ENCODE results near the gene IL17RD. TPM values are rescaled to one million over a fixed set of nuclear protein-coding genes. Genes with fewer than 3 reads are reported as not detected.
A peak's percentile ranks its signal among the peaks of the same experiment; 100 is the strongest.

IL17RD gene
- polyA plus RNA-seq, 2 of the 4 experiments (the other 2 are of a cell fraction): 0.89 to 1.4 TPM

DNA sequence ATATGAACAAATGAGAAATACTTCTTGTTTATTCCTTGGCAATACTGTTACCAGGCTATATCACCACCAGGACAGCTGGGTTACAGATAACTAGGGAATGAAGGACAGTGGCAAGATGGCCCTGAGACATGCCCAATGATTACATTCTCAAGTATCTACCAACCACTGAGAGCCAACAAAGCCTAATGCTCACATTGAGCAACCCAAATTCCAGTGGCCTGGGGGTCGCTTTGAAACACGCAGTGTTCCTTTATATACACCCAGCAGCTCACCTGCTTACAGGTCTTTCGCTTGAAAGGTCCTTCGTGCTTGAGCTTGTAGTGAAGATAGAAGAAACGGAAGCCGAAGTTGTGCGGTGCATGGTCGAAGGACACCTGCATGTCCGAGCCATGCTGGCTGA is 59.6 kb downstream of the IL17RD start (continued):
- TF ChIP-seq, protein P1, sequence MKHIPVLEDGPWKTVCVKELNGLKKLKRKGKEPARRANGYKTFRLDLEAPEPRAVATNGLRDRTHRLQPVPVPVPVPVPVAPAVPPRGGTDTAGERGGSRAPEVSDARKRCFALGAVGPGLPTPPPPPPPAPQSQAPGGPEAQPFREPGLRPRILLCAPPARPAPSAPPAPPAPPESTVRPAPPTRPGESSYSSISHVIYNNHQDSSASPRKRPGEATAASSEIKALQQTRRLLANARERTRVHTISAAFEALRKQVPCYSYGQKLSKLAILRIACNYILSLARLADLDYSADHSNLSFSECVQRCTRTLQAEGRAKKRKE (CRISPR knock-in tag; IDR thresholded peaks at IDR 0.05; ENCODE audit: low read depth): no peak

DNA sequence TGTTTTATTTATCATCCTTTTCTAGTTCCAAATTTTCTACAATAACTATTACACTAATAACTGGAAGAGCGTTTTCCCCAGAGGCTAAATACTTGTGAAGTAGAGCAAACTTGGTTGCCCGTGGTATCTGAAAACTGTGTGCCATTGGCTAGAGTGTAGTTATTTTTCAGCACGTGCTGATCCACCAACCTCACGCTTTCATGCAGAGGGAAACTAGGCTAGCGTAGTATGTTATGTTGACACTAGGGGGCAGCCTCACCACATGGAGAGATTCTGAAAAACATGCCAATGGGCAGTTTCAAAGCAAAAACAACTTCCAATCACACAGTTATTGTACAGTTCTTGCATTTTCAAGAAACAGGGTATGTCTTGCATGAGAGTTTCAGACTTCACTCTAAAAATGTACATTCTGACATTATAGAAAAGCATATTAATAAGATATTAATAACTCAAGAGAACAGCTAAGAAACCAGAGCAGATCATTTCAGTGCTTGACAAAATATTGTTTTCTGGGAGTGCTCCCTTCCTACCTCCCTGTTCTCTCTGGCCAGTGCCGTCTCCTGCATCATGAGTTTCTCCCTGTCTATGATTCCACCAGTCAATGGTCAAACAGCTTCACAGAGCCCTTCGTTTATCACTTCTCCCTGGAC is 65.0 kb downstream of the IL17RD start:
- CTCF ChIA-PET: interaction anchor here (0.7 to 5.1 kb wide), 23 partner anchors 11 to 481 kb away, joined by 3 to 32 read pairs (median 4); no protein-coding TSS in a partner anchor
- Histone ChIP-seq H3K4me1 (no peaks in the 10 kb centered on the region), H3K4me2 (no peak overlapping the region), H3K4me3 (no peak overlapping the region), H3K27ac (no peak overlapping the region), H3K9me3 (no peaks in the 10 kb centered on the region)
- ATAC-seq (peak; percentile 76 to 91), DNase-seq (ENCODE audit: low read depth in 1 of 2, low spot score in 1 of 2) (peak; percentile 33 to 60), FAIRE-seq (no peak)
- TF ChIP-seq, protein P2, sequence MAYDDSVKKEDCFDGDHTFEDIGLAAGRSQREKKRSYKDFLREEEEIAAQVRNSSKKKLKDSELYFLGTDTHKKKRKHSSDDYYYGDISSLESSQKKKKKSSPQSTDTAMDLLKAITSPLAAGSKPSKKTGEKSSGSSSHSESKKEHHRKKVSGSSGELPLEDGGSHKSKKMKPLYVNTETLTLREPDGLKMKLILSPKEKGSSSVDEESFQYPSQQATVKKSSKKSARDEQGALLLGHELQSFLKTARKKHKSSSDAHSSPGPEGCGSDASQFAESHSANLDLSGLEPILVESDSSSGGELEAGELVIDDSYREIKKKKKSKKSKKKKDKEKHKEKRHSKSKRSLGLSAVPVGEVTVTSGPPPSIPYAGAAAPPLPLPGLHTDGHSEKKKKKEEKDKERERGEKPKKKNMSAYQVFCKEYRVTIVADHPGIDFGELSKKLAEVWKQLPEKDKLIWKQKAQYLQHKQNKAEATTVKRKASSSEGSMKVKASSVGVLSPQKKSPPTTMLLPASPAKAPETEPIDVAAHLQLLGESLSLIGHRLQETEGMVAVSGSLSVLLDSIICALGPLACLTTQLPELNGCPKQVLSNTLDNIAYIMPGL (CRISPR knock-in tag; IDR thresholded peaks at IDR 0.05; ENCODE audit: borderline replicate concordance): no peak
- TF ChIP-seq NR3C1 (IDR thresholded peaks at IDR 0.05): no peak
- peak; percentile 59; the same call in 2 of the 3 replicates for TF ChIP-seq SMC3 (IDR thresholded peaks at IDR 0.05)
- TF ChIP-seq EHMT2 (IDR thresholded peaks at IDR 0.05; ENCODE audit: low read depth): no peak
- TF ChIP-seq, protein P1 (CRISPR knock-in tag; IDR thresholded peaks at IDR 0.05; ENCODE audit: low read depth): no peak
- peak; percentile 81 to 85 for TF ChIP-seq RAD21 (conservative IDR thresholded peaks at IDR 0.05 in 1 of 2, IDR thresholded peaks at IDR 0.05 in 1 of 2)
- TF ChIP-seq HOXB13 (CRISPR knock-in tag; IDR thresholded peaks at IDR 0.05; ENCODE audit: low read depth): no peak
- TF ChIP-seq RFX5 (IDR thresholded peaks at IDR 0.05): no peak
- TF ChIP-seq, protein P3, sequence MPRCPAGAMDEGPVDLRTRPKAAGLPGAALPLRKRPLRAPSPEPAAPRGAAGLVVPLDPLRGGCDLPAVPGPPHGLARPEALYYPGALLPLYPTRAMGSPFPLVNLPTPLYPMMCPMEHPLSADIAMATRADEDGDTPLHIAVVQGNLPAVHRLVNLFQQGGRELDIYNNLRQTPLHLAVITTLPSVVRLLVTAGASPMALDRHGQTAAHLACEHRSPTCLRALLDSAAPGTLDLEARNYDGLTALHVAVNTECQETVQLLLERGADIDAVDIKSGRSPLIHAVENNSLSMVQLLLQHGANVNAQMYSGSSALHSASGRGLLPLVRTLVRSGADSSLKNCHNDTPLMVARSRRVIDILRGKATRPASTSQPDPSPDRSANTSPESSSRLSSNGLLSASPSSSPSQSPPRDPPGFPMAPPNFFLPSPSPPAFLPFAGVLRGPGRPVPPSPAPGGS (IDR thresholded peaks at IDR 0.05): no peak
- no peak for TF ChIP-seq PHF8 (IDR thresholded peaks at IDR 0.05; ENCODE audit: borderline replicate concordance, low read depth)
- TF ChIP-seq CBX8 (IDR thresholded peaks at IDR 0.05): no peak
- TF ChIP-seq CHD4 (IDR thresholded peaks at IDR 0.05; ENCODE audit: borderline replicate concordance): no peak
- TF ChIP-seq EP300 (IDR thresholded peaks at IDR 0.05): no peak
- TF ChIP-seq EHF (CRISPR knock-in tag; IDR thresholded peaks at IDR 0.05): no peak
- no peak for TF ChIP-seq MAZ (IDR thresholded peaks at IDR 0.05; ENCODE audit: borderline replicate concordance, low read depth, low read length)
- TF ChIP-seq BHLHE40 (IDR thresholded peaks at IDR 0.05; ENCODE audit: low read depth, low read length): no peak
- TF ChIP-seq FOXS1 (CRISPR knock-in tag; IDR thresholded peaks at IDR 0.05): no peak
- no peak for TF ChIP-seq NFE2L2 (conservative IDR thresholded peaks at IDR 0.05; ENCODE audit: low read length)
- no peak for TF ChIP-seq ZFP36 (IDR thresholded peaks at IDR 0.05; ENCODE audit: borderline replicate concordance, partially characterized antibody)
- TF ChIP-seq, protein P4, sequence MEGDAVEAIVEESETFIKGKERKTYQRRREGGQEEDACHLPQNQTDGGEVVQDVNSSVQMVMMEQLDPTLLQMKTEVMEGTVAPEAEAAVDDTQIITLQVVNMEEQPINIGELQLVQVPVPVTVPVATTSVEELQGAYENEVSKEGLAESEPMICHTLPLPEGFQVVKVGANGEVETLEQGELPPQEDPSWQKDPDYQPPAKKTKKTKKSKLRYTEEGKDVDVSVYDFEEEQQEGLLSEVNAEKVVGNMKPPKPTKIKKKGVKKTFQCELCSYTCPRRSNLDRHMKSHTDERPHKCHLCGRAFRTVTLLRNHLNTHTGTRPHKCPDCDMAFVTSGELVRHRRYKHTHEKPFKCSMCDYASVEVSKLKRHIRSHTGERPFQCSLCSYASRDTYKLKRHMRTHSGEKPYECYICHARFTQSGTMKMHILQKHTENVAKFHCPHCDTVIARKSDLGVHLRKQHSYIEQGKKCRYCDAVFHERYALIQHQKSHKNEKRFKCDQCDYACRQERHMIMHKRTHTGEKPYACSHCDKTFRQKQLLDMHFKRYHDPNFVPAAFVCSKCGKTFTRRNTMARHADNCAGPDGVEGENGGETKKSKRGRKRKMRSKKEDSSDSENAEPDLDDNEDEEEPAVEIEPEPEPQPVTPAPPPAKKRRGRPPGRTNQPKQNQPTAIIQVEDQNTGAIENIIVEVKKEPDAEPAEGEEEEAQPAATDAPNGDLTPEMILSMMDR (IDR thresholded peaks at IDR 0.05): peak; percentile 76
- TF ChIP-seq POLR2AphosphoS2 (conservative IDR thresholded peaks at IDR 0.05; ENCODE audit: low read length): no peak
- TF ChIP-seq, protein P5, sequence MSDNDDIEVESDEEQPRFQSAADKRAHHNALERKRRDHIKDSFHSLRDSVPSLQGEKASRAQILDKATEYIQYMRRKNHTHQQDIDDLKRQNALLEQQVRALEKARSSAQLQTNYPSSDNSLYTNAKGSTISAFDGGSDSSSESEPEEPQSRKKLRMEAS (IDR thresholded peaks at IDR 0.05): no peak
- no peak for TF ChIP-seq HEYL (CRISPR knock-in tag; IDR thresholded peaks at IDR 0.05)
- 0 out of 2 replicates have a peak, but pooled peaks have one; percentile 37 for TF ChIP-seq MYC (IDR thresholded peaks at IDR 0.05; ENCODE audit: borderline replicate concordance, low read length)
- POLR2A ChIA-PET: no interaction called here
- WGBS (ENCODE audit: missing lambda C conversion rate): 2% methylated on average over 7 of the region's 7 CpGs
